ENCODE measurements around the gene DENND2D.

- TF ChIP-seq CTCF (IDR thresholded peaks at IDR 0.05) (no peak), POLR2A (IDR thresholded peaks at IDR 0.05) (no peak), EP300 (IDR thresholded peaks at IDR 0.05) (no peak), POLR2AphosphoS5 (IDR thresholded peaks at IDR 0.05) (no peak)
These were observed 37.8 kb upstream of the DENND2D start for GRCh38 chr1:111238056-111238795.
